ENCODE measurements around the gene CARM1.
"Not testable (repeated sequence)": the region's sequence is repeated elsewhere in the genome, so short reads cannot be mapped to it uniquely, and the experiment has no call there.

The CARM1 gene

DNA sequence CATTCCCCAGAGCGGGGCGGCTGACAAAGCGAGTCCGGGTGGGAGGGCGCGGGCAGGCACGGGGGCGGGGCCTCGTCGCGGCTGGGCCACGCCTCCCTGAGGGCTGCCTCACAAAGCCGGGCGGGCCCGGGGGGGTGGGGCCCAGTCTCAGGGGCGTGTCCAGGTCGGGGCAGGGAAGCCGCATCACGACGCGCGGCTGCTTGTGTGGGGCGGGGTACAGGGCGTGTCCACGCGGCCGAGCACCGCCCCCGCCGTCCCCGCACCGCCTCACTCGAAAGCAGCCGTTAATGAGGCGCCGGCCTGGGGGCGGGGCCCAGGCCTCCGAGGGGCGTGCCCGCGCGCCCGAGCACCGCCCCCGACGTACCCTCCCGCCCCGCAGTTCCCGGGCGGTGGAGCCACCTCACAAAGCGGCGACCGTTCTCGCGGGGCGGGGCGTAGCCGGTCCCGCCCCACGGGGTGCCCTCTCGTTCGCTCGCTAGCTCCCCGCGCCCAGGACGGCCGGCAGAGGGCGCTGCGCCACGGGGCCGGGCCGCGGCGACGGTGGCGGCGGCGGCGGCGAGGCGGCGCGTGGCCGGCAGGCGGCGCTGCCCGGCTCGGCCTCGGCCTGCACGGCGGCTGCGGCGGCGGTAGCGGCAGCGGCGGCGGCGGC is at the start of gene CARM1:
Gene CARM1, plus strand, starts transcription at position 599 of the 649 bp plus-strand sequence. CDS start 150 bp downstream, outside the sequence.
- peak; percentile 83 for DNase-seq

DNA sequence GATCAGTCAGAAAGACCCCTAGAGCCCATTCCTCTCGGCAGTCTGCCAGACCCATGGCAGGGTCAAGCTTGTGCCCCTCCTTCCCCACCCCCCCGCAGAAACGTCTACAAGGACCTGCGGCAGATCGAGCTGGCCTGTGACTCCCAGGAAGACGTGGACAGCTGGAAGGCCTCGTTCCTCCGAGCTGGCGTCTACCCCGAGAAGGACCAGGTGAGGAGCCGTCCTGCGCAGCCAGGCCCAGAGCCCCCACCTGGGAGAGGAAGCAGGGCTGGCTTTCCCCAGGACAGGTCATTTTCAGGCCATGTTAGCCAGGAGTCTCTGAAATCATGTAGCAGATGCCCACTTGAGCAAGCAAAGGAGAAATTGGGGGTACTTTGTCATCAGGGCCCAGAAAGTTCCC is 47.7 kb upstream of the CARM1 start:
- DNase-seq = no peak

GRCh38 chr19:10826231-10826630 is 45.1 kb upstream of the CARM1 start:
- no peak for DNase-seq

- no peak for DNase-seq
Measured at GRCh38 chr19:10826846-10827245, 44.5 kb upstream of the CARM1 start.

DNA sequence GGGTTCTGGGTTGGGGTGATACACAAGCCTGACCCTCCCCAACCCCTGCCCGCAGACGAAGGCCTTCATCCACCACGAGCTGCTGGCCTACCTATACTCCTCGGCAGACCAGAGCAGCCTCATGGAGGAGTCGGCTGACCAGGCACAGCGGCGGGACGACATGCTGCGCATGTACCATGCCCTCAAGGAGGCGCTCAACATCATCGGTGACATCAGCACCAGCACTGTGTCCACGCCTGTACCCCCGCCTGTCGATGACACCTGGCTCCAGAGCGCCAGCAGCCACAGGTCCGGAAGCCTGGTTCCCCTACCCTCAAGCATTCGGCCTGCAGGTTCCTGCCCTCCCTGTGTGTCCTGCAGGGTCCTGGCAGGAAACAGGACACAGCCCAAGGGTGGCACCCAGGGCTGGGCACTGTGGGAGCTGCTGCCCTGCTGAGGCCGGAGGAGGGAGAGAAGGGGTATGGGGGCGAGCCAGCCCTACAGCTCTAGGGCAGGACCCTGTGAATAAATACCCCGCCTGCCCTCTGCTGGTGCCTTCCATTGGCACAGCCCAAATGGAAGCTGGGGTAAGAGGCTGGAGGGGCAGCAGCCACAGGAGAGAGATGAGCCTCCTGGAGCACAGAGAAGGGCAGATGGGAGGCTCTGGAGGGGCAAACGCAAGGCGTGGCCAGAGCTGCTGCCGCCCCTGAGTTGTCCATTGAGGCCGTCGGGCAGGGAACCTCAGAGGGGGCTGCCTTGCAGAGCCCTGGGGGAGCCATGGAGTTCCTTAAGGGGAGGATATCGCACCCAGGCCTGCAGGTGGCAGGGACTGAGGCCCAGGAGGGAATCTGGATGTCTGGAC is 42.2 kb upstream of the CARM1 start:
- no peak for DNase-seq

- no peak for DNase-seq
Measured at GRCh38 chr19:10829967-10830366, 41.4 kb upstream of the CARM1 start.

- DNase-seq = no peak
Measured at GRCh38 chr19:10830370-10830769, 41.0 kb upstream of the CARM1 start.

DNA sequence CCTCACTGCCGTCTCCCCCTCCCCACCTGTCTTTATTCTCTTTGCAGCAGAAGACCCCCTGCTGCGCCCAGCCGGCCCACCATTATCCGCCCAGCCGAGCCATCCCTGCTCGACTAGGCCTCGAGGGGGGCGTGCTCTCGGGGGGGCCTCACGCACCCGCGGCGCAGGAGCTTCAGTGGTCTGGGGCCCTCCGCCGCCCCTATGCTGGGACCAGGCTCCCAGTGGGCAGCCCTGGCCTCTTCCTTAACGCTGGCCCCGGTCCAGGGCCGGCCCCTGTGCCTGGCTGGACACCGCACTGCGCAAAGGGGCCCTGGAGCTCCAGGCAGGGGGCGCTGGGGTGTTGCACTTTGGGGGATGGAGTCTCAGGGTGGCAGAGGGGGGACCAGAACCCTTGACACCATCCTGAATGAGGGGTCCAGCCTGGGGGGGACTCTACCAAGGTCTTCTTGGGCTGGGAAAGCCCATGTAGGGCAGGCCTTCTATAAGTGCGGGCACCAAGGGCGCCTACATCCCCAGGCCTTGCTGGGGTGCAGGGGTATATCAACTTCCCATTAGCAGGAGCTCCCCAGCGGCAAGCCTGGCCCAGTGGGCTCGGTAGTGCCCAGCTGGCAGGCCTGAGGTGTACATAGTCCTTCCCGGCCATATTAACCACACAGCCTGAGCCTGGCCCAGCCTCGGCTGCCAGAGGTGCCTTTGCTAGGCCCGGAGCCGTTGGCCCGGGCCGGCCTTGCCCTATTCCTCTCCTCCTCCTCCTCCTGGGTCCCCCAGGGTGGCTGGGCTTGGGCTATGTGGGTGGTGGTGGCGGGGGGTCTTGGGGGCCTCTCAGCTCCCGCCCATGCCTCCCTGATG is 40.2 kb upstream of the CARM1 start:
- DNase-seq = no peak

DNA sequence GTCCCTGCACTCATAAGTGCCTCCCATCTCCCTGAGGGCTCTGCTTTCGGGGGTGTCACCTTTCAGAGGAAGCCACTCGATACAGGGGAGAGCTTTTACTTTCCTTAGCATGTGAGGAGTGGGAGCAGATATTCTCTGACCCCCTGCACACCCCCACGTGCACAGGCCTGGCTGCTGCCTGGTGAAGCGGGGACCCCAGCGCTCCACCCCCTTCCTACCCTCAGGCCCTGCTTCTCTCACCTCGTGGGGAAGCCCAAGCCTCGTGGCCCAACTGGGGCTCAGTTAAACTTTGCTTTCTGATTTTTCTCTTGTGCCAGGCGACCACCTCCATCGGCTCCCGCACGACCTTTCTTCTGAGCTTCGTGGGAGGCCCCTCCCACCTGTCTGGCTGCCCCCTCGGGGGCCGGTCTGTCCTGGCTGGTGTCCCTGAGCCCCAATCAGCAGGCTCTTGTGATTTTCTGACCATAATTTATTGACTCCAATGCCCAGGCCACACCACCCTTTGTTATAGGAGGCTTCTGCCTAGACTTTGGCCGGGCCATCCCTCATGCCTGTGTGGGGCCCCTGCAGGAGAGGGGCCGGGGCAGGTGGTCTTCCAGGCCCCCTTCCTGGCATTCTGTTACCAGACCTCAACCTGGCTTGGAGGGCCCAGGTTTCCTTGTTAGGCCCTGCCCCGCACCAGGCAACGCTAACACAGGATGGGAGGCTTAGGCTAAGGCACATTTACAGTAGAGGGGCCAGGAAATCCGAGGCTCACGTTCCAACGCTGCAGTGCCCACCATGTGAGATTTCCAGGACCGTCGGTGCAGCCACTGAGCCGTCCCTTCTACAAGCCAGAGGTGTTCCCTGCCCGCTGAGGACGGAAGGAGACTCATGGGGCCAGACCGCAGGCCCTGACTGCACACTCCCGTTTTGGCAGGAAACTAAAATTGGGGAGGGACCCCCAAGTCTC is 39.1 kb upstream of the CARM1 start:
- DNase-seq = no peak

- DNase-seq = no peak
Measured at GRCh38 chr19:10832939-10833296, 38.4 kb upstream of the CARM1 start.

GRCh38 chr19:10835089-10835753 is 36.1 kb upstream of the CARM1 start:
- DNase-seq = no peak

DNA sequence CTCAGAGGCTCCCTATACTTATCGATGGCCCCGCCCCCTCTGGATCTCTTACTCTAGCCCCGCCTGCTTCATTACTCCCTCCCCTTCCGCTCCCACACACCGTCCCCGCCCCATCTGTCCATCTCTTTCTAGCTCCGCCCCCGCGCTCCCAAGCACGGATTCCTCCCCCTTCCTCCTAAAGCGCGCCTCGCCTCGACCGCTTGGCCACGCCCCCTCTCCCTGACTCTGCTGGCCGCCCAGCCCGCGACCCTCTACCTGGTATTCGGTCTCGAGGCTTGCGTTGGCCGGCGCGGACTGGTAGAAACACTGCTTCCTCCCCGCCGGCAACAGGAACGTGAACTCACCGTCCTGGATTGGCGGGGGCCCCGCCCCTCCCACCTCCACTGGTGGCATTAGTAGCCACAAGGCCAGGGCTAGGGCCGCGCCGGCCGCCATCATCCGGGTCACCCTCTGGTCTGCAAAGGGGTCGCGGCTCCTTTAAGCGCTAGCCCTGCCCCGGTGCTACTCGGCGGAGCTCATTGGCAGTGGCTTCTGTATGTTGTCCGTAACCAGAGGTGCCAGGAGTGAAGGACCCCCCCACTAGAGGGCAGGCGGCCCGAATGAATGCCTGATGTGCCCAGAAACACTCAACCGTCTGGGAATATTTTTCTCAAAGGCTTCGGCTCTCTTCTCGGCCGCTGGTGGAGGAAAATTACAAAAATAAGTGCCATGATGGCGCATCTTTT is 35.4 kb upstream of the CARM1 start, which contains the start of gene TMED1:
Gene TMED1, minus strand, starts transcription at position 459 of the 725 bp plus-strand sequence. Its CDS starts 21 bp downstream, at position 438.
- peak; percentile 95 for DNase-seq

DNA sequence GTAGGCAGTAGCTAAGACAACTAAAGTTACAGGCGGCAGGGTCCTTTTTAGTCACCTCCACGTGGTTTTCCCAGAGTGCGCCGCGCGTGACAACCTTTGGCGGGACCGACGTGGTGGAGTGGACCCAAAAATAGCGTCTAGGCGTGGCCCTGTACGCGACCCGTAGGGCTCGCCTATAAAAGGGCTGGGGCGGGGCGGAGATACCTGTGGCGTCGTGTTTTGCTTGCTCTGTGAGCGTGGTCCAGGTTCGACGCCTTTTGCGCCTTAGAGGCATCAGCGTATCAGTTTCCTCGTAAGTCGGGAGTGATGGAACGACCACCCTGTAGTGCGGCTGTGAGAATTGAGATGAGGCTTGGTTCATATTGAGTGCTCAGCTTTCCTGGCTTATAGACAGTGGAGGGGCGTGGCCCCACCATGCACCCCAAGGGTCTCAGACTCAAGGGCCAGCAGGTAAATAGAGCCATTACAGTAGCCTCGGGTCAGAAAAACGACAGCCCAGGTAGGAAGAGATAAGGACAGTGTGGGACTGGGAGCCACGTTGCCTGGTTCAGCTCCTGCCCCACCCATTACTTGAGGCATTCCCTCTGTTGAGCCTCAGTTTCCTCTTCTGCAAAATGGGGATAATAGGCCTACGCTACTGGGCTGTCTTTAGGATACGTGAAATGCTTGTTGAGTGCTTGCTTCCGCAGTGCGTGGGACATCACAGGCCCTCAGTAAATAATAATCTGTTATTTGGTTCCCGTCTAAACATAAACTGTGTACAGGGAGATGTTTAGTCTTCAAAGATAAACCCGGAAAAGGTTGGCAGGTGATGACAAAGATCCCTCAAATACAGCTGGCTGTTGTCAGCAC is 34.6 kb upstream of the CARM1 start:
- no peak for DNase-seq

GRCh38 chr19:10837649-10838048 is 33.7 kb upstream of the CARM1 start:
- not testable (repeated sequence) for DNase-seq

DNA sequence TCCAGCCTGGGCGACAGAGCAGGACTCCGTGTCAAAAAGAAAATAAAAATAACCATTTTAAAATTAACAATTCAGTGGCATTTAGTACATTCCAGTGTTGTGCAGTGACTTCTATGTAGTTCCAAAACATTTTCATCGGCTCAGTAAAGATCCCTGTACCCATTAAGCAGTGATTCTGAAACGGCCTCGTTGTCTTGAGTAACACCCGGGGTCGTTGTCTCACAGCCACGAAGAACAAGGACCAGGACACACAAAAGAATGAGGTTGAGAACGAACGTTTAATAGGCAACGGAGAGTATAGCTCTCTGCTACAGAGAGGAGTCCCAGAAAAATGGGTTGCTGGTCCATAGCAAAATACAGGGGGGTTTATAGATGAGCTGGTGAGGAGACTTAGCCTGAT is 33.0 kb upstream of the CARM1 start:
- DNase-seq = no peak

DNA sequence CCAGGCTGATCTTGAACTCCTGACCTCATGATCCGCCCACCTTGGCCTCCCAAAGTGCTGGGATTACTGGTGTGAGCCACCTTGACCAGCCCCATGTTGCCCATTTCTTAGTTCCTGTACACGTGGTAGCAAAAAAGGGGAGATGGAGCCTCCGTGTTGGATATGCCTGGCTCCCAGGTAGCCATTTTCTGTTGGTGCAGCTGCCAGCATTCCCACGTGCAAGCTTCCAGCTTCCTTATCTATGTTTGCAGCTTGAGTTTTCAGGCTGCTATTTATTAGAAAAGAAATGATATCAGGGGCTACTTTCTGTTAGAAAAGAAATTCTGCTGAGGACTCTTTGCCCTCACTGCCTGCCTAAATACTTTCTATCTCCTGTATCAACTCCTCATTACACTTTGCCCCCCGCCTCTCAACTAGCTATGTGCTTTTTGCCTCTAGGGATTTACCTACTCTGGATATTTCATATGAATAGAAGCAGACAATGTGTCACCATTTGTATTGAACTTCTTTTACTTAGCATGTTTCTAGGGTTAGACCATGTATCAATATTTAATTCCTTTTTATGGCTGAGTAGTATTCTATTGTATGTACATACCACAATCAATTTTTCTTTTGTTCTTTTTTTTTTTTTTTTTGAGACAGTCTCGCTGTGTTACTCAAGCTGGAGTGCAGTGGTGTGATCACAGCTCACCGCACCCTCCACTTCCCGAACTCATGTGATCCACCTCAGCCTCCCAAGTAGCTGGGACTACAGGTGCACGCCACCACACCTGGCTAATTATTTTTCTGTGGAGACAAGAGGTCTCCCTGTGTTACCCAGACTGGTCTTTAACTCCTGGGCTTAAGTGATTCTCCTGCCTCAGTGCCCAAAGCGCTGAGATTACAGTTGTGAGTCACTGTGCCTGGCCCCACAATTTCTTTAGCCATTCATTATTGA is 32.0 kb upstream of the CARM1 start:
- DNase-seq = no peak

GRCh38 chr19:10842788-10843187 is 28.6 kb upstream of the CARM1 start:
- no peak for DNase-seq

DNA sequence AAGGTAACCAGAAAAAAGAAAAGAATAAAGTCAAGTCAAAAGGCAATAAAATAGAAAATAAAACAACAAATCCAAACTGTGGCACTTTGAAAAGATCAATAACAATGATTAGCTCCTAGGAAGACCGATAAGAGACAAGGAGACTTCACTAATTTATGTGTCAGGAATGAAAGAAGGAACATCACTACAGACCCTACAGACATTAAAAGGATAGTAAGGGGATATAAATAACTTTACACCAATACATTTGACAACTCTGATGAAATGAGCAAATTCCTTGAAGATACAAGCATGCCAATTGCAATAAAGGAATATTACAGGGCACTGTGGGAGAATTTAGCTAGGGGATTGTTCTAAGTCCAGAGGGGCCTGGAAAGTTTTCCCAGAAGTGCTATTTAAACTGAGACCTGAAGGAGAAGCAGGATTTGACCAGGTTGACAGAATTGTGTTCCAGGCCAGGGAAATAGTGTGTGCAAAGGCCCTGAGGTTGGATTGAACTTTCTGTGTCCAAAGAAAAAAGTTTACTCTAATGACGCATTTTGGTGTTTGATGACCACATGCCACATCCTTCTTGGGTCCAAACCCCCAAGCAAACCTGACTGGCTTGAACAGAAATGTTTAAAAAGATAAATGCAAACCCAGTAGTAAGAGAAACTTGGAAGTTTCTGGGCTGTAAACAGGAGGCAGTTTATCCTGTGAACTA is 24.7 kb upstream of the CARM1 start:
- no peak for DNase-seq
